GM23338 (cell line): ENCODE data around the gene PUM1.

ENCODE experiments used
- CTCF ChIP-seq, 2 experiments: fragments of 200-600 bp in 1 of 2; sonication (generic) in 1 of 2; conservative IDR thresholded peaks; 2 replicates each; pipeline versions ENCODE4 v1.5.1 to v1.6.1; 2016 to 2017; ENCODE audit warnings: antibody characterized with exemption in 2 of 2, low read depth in 2 of 2, mild to moderate bottlenecking in 2 of 2, moderate library complexity in 1 of 2
- ETS1 ChIP-seq: IDR thresholded peaks from 2 replicates; pipeline ENCODE4 v1.6.1; 2016; ENCODE audit warnings: antibody characterized with exemption
- EZH2 ChIP-seq: fragments of 200-600 bp; sonication (generic); IDR thresholded peaks from one replicate; pipeline ENCODE4 v1.8.0; 2017; ENCODE audit warnings: antibody characterized with exemption, mild to moderate bottlenecking, low read depth; ENCODE audit not compliant: unreplicated experiment
- EZH2phosphoT487 ChIP-seq: fragments of 200-600 bp; sonication (generic); IDR thresholded peaks from one replicate; pipeline ENCODE4 v1.8.1; 2018; ENCODE audit warnings: antibody characterized with exemption; ENCODE audit not compliant: unreplicated experiment
- JUNB ChIP-seq: IDR thresholded peaks from one replicate; pipeline ENCODE4 v1.6.1; 2016; ENCODE audit warnings: antibody characterized with exemption; ENCODE audit not compliant: unreplicated experiment
- NANOG ChIP-seq: IDR thresholded peaks from 2 replicates; pipeline ENCODE4 v1.6.1; 2016; ENCODE audit warnings: antibody characterized with exemption, borderline replicate concordance
- POLR2AphosphoS5 ChIP-seq: IDR thresholded peaks from 2 replicates; pipeline ENCODE4 v1.6.1; 2016; ENCODE audit warnings: antibody characterized with exemption, low read depth
- REST ChIP-seq: IDR thresholded peaks from one replicate; pipeline ENCODE4 v1.6.1; 2018; ENCODE audit warnings: antibody characterized with exemption; ENCODE audit not compliant: unreplicated experiment
- ZNF114 ChIP-seq: fragments of 250-450 bp; sonication (Bioruptor Pico); IDR thresholded peaks from 2 replicates; pipeline ENCODE4 v1.5.0; 2020; ENCODE audit warnings: mild to moderate bottlenecking, moderate library complexity

- TF ChIP-seq CTCF (conservative IDR thresholded peaks at IDR 0.05; ENCODE audit: low read depth in 2 of 2) (no peak), JUNB (no peak), REST (no peak), EZH2 (no peak), POLR2AphosphoS5 (no peak), ETS1 (no peak), ZNF114 (no peak), EZH2phosphoT487 (no peak), NANOG (no peak)
Observed at GRCh38 chr1:31005198-31005597, 60.3 kb downstream of the PUM1 start.
